ENCODE measurements around the gene FAM20C. TPM values are rescaled to one million over a fixed set of nuclear protein-coding genes. Genes with fewer than 3 reads are reported as not detected.
"Not testable (repeated sequence)": the region's sequence is repeated elsewhere in the genome, so short reads cannot be mapped to it uniquely, and the experiment has no call there.

The FAM20C gene
- total RNA-seq, 1 experiment from 2014 or later = 87.9 TPM

DNA sequence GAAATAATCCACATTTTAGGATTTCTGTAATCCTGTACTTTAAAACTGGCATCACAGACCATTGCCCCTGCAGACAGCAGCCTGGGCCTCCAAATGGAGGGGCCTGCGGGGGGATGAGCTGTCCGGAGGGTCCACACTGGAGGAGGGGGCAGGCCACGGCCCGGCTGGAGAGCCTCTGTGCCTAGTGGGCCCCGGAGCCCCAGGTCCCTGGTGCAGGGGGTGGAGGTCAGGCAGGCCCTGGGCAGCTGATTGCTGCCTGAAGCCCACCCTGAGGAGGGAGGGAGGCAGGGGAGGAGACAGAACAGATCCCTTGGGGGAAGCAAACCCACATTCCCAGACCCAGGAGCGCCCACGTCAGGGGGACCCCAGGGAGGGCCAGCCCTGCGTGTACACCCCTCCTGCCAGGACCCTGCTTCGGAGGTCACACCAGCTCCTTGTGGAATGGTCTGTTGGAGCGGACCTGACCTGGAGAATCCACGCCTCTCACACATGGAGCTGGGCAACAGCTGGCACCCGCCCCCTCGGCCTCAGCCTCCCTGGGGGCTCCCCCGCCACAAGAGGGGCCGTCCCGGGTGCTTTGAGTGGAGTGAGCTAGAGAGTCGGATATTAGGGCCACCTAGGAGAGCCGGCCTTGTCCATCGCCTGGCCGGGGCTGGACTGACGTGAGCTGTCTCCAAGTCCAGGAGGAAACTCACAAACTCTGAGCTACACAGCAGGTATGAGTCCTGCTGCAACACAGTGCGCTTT lies 12.2 kb upstream of the FAM20C start:
- CTCF ChIA-PET = no interaction called here
- Histone ChIP-seq H3K27ac (ENCODE audit: low read length) (no peak overlapping the region), H2AFZ (ENCODE audit: low read length) (no peak overlapping the region), H3K9ac (ENCODE audit: low read length) (no peak overlapping the region), H4K20me1 (ENCODE audit: low read length) (no peaks in the 10 kb centered on the region), H3K4me3 (ENCODE audit: low read length) (no peak overlapping the region), H3K9me3 (ENCODE audit: low read length) (no peaks in the 10 kb centered on the region), H3K36me3 (ENCODE audit: low read depth, low read length) (no peaks in the 10 kb centered on the region), H3F3A (ENCODE audit: low read length, unreplicated experiment) (no peaks in the 10 kb centered on the region), H3K4me1 (ENCODE audit: insufficient read depth, low read length) (no peaks in the 10 kb centered on the region), H3K4me2 (ENCODE audit: low read length) (no peak overlapping the region), H3K79me2 (ENCODE audit: low read length) (no peaks in the 10 kb centered on the region), H3K27me3 (ENCODE audit: low read length) (no peaks in the 10 kb centered on the region), H3K9me2 (replicated peaks; ENCODE audit: low read length) (no peaks in the 10 kb centered on the region)
- POLR2A ChIA-PET (ENCODE audit: unreplicated experiment) = no interaction called here
- no peak for ATAC-seq
- no TSS peak for BruUV-seq (replicated peaks)
- TF ChIP-seq EZH2phosphoT487 (IDR thresholded peaks at IDR 0.05; ENCODE audit: borderline replicate concordance, low read length) (no peak), EZH2 (IDR thresholded peaks at IDR 0.05; ENCODE audit: low read length, unreplicated experiment) (no peak)
- TF ChIP-seq, protein P1, sequence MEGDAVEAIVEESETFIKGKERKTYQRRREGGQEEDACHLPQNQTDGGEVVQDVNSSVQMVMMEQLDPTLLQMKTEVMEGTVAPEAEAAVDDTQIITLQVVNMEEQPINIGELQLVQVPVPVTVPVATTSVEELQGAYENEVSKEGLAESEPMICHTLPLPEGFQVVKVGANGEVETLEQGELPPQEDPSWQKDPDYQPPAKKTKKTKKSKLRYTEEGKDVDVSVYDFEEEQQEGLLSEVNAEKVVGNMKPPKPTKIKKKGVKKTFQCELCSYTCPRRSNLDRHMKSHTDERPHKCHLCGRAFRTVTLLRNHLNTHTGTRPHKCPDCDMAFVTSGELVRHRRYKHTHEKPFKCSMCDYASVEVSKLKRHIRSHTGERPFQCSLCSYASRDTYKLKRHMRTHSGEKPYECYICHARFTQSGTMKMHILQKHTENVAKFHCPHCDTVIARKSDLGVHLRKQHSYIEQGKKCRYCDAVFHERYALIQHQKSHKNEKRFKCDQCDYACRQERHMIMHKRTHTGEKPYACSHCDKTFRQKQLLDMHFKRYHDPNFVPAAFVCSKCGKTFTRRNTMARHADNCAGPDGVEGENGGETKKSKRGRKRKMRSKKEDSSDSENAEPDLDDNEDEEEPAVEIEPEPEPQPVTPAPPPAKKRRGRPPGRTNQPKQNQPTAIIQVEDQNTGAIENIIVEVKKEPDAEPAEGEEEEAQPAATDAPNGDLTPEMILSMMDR (conservative IDR thresholded peaks at IDR 0.05; ENCODE audit: low read depth, low read length) = no peak
- intact Hi-C loops (cut with micrococcal nuclease) = no loop called here
- DNase-seq = no peak

DNA sequence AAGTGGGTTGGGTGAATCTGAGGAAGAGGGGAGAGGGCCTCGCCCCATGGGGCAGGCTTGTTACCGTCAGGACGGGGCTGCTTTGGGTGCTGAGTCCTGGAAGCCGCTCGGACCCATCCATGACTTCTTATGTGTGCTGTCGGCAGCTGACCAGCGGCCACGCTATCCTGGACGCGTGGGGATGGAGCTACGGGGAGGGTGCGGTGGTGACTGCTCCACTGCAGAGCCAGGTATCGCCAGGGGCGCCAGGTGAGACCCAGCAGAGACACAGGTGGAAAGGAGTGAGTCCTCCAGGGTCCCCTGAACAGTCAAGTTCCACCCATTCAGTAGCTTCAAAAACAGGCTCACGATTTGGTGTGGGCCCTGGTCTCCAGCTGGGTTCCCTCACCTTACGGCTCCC lies 10.6 kb upstream of the FAM20C start:
- no peak for ATAC-seq
- no peak overlapping the region for H3K4me3 ChIP-seq (ENCODE audit: low read length)
- H3F3A ChIP-seq (ENCODE audit: low read length, unreplicated experiment) = no peaks in the 10 kb centered on the region
- POLR2A ChIA-PET (ENCODE audit: unreplicated experiment) = no interaction called here
- DNase-seq = no peak
- CTCF ChIA-PET = no interaction called here
- H3K9ac ChIP-seq (ENCODE audit: low read length) = no peak overlapping the region
- H3K36me3 ChIP-seq (ENCODE audit: low read depth, low read length) = no peaks in the 10 kb centered on the region
- no peak overlapping the region for H3K4me2 ChIP-seq (ENCODE audit: low read length)
- no peaks in the 10 kb centered on the region for H3K79me2 ChIP-seq (ENCODE audit: low read length)
- BruUV-seq (replicated peaks) = no TSS peak
- no peaks in the 10 kb centered on the region for H3K9me2 ChIP-seq (replicated peaks; ENCODE audit: low read length)
- H3K27me3 ChIP-seq (ENCODE audit: low read length) = no peaks in the 10 kb centered on the region
- intact Hi-C loops (cut with micrococcal nuclease) = no loop called here
- H3K27ac ChIP-seq (ENCODE audit: low read length) = no peak overlapping the region
- no peaks in the 10 kb centered on the region for H3K9me3 ChIP-seq (ENCODE audit: low read length)
- no peaks in the 10 kb centered on the region for H4K20me1 ChIP-seq (ENCODE audit: low read length)
- H2AFZ ChIP-seq (ENCODE audit: low read length) = no peak overlapping the region
- no peak for TF ChIP-seq EZH2phosphoT487 (IDR thresholded peaks at IDR 0.05; ENCODE audit: borderline replicate concordance, low read length)
- no peak for TF ChIP-seq EZH2 (IDR thresholded peaks at IDR 0.05; ENCODE audit: low read length, unreplicated experiment)
- TF ChIP-seq, protein P1 (conservative IDR thresholded peaks at IDR 0.05; ENCODE audit: low read depth, low read length) = no peak
- no peaks in the 10 kb centered on the region for H3K4me1 ChIP-seq (ENCODE audit: insufficient read depth, low read length)

DNA sequence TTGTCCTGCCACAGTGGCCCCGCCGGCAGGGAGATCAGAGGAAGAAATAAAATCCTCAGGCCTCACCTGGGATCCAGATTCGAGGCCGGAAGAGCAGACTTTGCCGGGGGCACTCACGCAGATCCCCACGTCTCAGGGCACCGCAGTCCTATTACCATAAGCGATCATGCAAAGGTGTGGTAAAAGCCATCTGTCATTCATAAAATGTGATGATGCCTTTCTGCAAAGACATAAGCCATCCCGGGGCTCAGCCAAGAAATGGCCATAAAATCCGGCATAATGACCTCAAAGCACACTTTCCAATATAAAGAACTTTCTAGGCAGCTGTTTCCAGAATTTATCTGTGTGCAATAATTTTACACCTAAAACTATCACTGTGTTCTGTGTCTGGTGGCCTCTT lies 9.9 kb upstream of the FAM20C start:
- BruUV-seq (replicated peaks); H3K9me3 ChIP-seq (ENCODE audit: low read length); CTCF ChIA-PET: not testable (repeated sequence)

More for the DNA sequence above, 9.9 kb upstream of the FAM20C start:
- H3K27me3 ChIP-seq (ENCODE audit: low read length); intact Hi-C loops (cut with micrococcal nuclease); H3K4me2 ChIP-seq (ENCODE audit: low read length); H3F3A ChIP-seq (ENCODE audit: low read length, unreplicated experiment); H2AFZ ChIP-seq (ENCODE audit: low read length); H3K9ac ChIP-seq (ENCODE audit: low read length); H3K4me1 ChIP-seq (ENCODE audit: insufficient read depth, low read length); DNase-seq; H3K4me3 ChIP-seq (ENCODE audit: low read length); H3K27ac ChIP-seq (ENCODE audit: low read length); H3K36me3 ChIP-seq (ENCODE audit: low read depth, low read length); POLR2A ChIA-PET (ENCODE audit: unreplicated experiment); H3K9me2 ChIP-seq (replicated peaks; ENCODE audit: low read length); H4K20me1 ChIP-seq (ENCODE audit: low read length); ATAC-seq; H3K79me2 ChIP-seq (ENCODE audit: low read length): not testable (repeated sequence)

Measured in PC-3 (cell line).